Endodermal cell (in vitro differentiated cells): ENCODE results near the gene MMP24. TPM values are rescaled to one million over a fixed set of nuclear protein-coding genes. Genes with fewer than 3 reads are reported as not detected.
"Not testable (repeated sequence)": the region's sequence is repeated elsewhere in the genome, so short reads cannot be mapped to it uniquely, and the experiment has no call there.

Experiments used
- DNase-seq: peaks from one replicate; pipeline ENCODE4 v3.0.0-alpha.2; 2017
- H3K27ac ChIP-seq: 2 replicates; pipeline ENCODE4 v1.5.1; 2013; ENCODE audit warnings: mild to moderate bottlenecking, low read depth, low read length, moderate library complexity
- H3K27me3 ChIP-seq: 2 replicates; pipeline ENCODE4 v1.6.1; 2013; ENCODE audit warnings: mild to moderate bottlenecking, low read length, moderate library complexity; ENCODE audit not compliant: insufficient read depth, control insufficient read depth, poor library complexity, severe bottlenecking
- H3K36me3 ChIP-seq: 2 replicates; pipeline ENCODE4 v1.7.0; 2013; ENCODE audit warnings: mild to moderate bottlenecking, low read length, moderate library complexity; ENCODE audit not compliant: control insufficient read depth, insufficient read depth
- H3K4me1 ChIP-seq: one replicate; pipeline ENCODE4 v1.7.0; 2013; ENCODE audit warnings: low read length; ENCODE audit not compliant: control insufficient read depth, insufficient read depth
- H3K4me3 ChIP-seq: 2 replicates; pipeline ENCODE4 v1.5.1; 2013; ENCODE audit warnings: mild to moderate bottlenecking, low read length, moderate library complexity
- H3K9ac ChIP-seq: 2 replicates; pipeline ENCODE4 v1.6.1; 2013; ENCODE audit warnings: mild to moderate bottlenecking, low read length, moderate library complexity; ENCODE audit not compliant: poor library complexity, severe bottlenecking; ENCODE audit errors: extremely low read depth
- H3K9me3 ChIP-seq: 2 replicates; pipeline ENCODE4 v1.6.1; 2013; ENCODE audit warnings: mild to moderate bottlenecking, low read length, moderate library complexity; ENCODE audit not compliant: control insufficient read depth
- H3K27ac Mint-ChIP-seq: 2 replicates; pipeline ENCODE4 v1.8.0; 2020; ENCODE audit warnings: mixed read lengths
- H3K27me3 Mint-ChIP-seq: 2 replicates; pipeline ENCODE4 v1.8.0; 2021; ENCODE audit warnings: mild to moderate bottlenecking, mixed read lengths; ENCODE audit not compliant: insufficient read depth
- H3K36me3 Mint-ChIP-seq: 2 replicates; pipeline ENCODE4 v1.8.0; 2020; ENCODE audit warnings: low read depth, mixed read lengths
- H3K4me1 Mint-ChIP-seq: 2 replicates; pipeline ENCODE4 v1.8.0; 2020; ENCODE audit warnings: mixed read lengths
- H3K4me3 Mint-ChIP-seq: 2 replicates; pipeline ENCODE4 v1.8.0; 2020; ENCODE audit warnings: mild to moderate bottlenecking, moderate library complexity, mixed read lengths
- H3K9me3 Mint-ChIP-seq: 2 replicates; pipeline ENCODE4 v1.8.0; 2020; ENCODE audit warnings: mild to moderate bottlenecking, mixed read lengths
- CTCF ChIP-seq: fragments of 200-600 bp; sonication (generic); conservative IDR thresholded peaks from 2 replicates; pipeline ENCODE4 v1.5.0; 2021; ENCODE audit warnings: antibody characterized with exemption, mild to moderate bottlenecking
- WGBS, 2 experiments: methylation state at CpG; one replicate each; pipeline versions ENCODE4 v1.1.5 to v1.1.7; 2013; ENCODE audit warnings: missing lambda C conversion rate in 2 of 2, mixed read lengths in 1 of 2; ENCODE audit not compliant: insufficient coverage in 1 of 2, insufficient read length in 1 of 2; 5-methylcytosine and 5-hydroxymethylcytosine counted together
- total RNA-seq, 2 donors: library from RNA; stranded (reverse); fragmentation: NEBNext Ultra II Directional in 1 of 2; extraction: Animal tissue kit (Norgen Biotek cat#: 25700) in 1 of 2; gene quantifications; 2 replicates in 1 of 2; 3 replicates in 1 of 2; pipeline ENCODE4 v1.2.1, GENCODE V29; 2021

MMP24 gene
- total RNA-seq, 2 donors from 2014 or later: 1.3 to 5.9 TPM

DNA sequence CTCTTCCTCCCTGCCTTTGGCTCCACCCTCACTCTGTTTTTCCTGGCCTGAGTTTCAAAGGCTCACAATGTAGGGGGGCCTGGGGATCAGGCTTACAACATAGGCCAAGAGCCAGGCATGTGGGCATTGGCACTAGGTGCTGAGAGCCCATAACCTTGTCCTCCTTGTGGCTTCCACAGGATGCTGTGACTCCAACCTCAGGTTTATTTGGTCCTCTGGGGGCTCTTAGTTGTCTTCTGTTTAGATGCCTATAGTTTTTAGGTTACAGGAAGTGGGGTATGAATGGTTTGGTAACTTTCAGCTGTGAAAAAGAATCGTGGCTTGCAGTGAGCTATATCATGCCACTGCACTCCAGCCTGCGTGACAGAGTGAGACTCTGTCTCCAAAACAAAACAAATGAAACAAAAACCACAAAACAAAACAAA, 25.6 kb downstream of the MMP24 start:
- Histone ChIP-seq H3K4me1 (no peaks in the 10 kb centered on the region), H3K4me3 (no peak overlapping the region), H3K36me3 (no peaks in the 10 kb centered on the region), H3K9ac (no peak overlapping the region), H3K27me3 (no peaks in the 10 kb centered on the region), H3K27ac (no peak overlapping the region), H3K9me3 (no peaks in the 10 kb centered on the region)
- 70% methylated on average over 2 of the region's 2 CpGs; no CpG with 5 or more reads in 1 of the 2 experiments for WGBS, 2 experiments
- H3K9me3 Mint-ChIP-seq: peaks cover 40% of the 10 kb centered on the region
- no peaks in the 10 kb centered on the region for H3K27me3 Mint-ChIP-seq
- H3K4me1 Mint-ChIP-seq: peaks cover 23% of the 10 kb centered on the region
- no peaks in the 10 kb centered on the region for H3K36me3 Mint-ChIP-seq
- H3K27ac Mint-ChIP-seq: peak overlapping the region; percentile 40
- no peak for DNase-seq
- H3K4me3 Mint-ChIP-seq: no peak overlapping the region
- TF ChIP-seq CTCF: no peak

- Mint-ChIP-seq H3K27ac (peak overlapping the region; percentile 40), H3K4me1 (peaks cover 21% of the 10 kb centered on the region), H3K9me3 (peaks cover 40% of the 10 kb centered on the region)
- not testable (repeated sequence) for DNase-seq, H3K27me3 Mint-ChIP-seq, H3K9ac ChIP-seq, H3K36me3 ChIP-seq, H3K4me3 Mint-ChIP-seq, H3K4me3 ChIP-seq, H3K27me3 ChIP-seq, H3K4me1 ChIP-seq, H3K9me3 ChIP-seq, H3K27ac ChIP-seq, H3K36me3 Mint-ChIP-seq
- WGBS, 2 experiments: 86% methylated on average over 2 of the region's 2 CpGs; no CpG with 5 or more reads in 1 of the 2 experiments
These were observed 26.1 kb downstream of the MMP24 start for GRCh38 chr20:35252598-35252997.

- H3K9me3 Mint-ChIP-seq: peaks cover 36% of the 10 kb centered on the region
- Histone ChIP-seq H3K9me3 (no peaks in the 10 kb centered on the region), H3K4me3 (no peak overlapping the region), H3K9ac (no peak overlapping the region), H3K36me3 (no peaks in the 10 kb centered on the region), H3K27me3 (no peaks in the 10 kb centered on the region), H3K27ac (no peak overlapping the region), H3K4me1 (no peaks in the 10 kb centered on the region)
- H3K27ac Mint-ChIP-seq: no peak overlapping the region
- 46 to 90% methylated on average over 2 to 3 of the region's 3 CpGs for WGBS, 2 experiments
- no peak for TF ChIP-seq CTCF
- DNase-seq: no peak
- H3K4me1 Mint-ChIP-seq: peaks cover 17% of the 10 kb centered on the region
- no peaks in the 10 kb centered on the region for H3K36me3 Mint-ChIP-seq
- no peaks in the 10 kb centered on the region for H3K27me3 Mint-ChIP-seq
- H3K4me3 Mint-ChIP-seq: no peak overlapping the region
These were observed 26.5 kb downstream of the MMP24 start for GRCh38 chr20:35253010-35253409.

DNA sequence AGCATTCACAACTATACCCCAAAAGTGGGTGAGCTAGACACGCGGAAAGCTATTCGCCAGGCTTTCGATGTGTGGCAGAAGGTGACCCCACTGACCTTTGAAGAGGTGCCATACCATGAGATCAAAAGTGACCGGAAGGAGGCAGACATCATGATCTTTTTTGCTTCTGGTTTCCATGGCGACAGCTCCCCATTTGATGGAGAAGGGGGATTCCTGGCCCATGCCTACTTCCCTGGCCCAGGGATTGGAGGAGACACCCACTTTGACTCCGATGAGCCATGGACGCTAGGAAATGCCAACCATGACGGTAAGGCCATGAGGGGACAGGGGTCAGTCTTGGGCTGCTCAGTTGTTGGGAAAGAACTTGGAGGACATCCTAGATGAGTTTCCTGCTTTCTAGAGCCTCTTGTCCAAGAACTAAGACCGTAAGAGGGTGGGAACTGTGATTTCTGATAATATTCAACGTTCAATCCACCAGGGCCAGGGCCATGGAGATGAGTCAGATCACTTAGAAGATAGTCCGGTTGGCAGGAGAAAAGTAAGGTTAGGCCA, 28.0 kb downstream of the MMP24 start:
- peaks cover 39% of the 10 kb centered on the region for H3K9me3 Mint-ChIP-seq
- Histone ChIP-seq H3K9me3 (no peaks in the 10 kb centered on the region), H3K4me1 (no peaks in the 10 kb centered on the region), H3K9ac (no peak overlapping the region), H3K4me3 (no peak overlapping the region), H3K27me3 (no peaks in the 10 kb centered on the region), H3K27ac (no peak overlapping the region), H3K36me3 (no peaks in the 10 kb centered on the region)
- no peak for DNase-seq
- no peaks in the 10 kb centered on the region for H3K36me3 Mint-ChIP-seq
- no peak for TF ChIP-seq CTCF
- H3K27me3 Mint-ChIP-seq: no peaks in the 10 kb centered on the region
- no peak overlapping the region for H3K27ac Mint-ChIP-seq
- WGBS, 2 experiments: 94 to 99% methylated on average over 8 to 12 of the region's 12 CpGs
- no peak overlapping the region for H3K4me3 Mint-ChIP-seq
- peaks cover 21% of the 10 kb centered on the region for H3K4me1 Mint-ChIP-seq
